Natural killer cell (primary cell): ENCODE data around the gene EVI5L. TPM values are rescaled to one million over a fixed set of nuclear protein-coding genes. Genes with fewer than 3 reads are reported as not detected.
A peak's percentile ranks its signal among the peaks of the same experiment; 100 is the strongest.

ENCODE experiments used
- ATAC-seq, 3 donors: fragments of 150-1000 bp in 2 of 3; fragments of 200-7000 bp in 1 of 3; cut with Tn5 transposase; 1 replicate in 1 of 3; 2 replicates in 2 of 3; pipeline ENCODE4 v1.10.0; 2021; ENCODE audit warnings: mild to moderate bottlenecking in 2 of 3, moderate library complexity in 2 of 3
- DNase-seq, 2 donors: peaks; one replicate each; pipeline versions ENCODE4 v3.0.0 to v3.0.0-alpha.2; 2013 to 2021; ENCODE audit warnings: mixed read lengths in 1 of 2
- H3K27ac ChIP-seq: one replicate; pipeline ENCODE4 v1.5.1; 2013; ENCODE audit warnings: mild to moderate bottlenecking, low read length
- H3K27me3 ChIP-seq: one replicate; pipeline ENCODE4 v1.6.1; 2013; ENCODE audit warnings: low read length; ENCODE audit not compliant: control insufficient read depth, insufficient read depth
- H3K36me3 ChIP-seq: one replicate; pipeline ENCODE4 v1.6.1; 2013; ENCODE audit warnings: low read length; ENCODE audit not compliant: control insufficient read depth, insufficient read depth
- H3K4me1 ChIP-seq: one replicate; pipeline ENCODE4 v1.6.1; 2013; ENCODE audit warnings: low read length; ENCODE audit not compliant: control insufficient read depth, insufficient read depth
- H3K4me3 ChIP-seq: one replicate; pipeline ENCODE4 v1.5.1; 2013; ENCODE audit warnings: low read length
- H3K9me3 ChIP-seq: one replicate; pipeline ENCODE4 v1.6.1; 2013; ENCODE audit warnings: low read length; ENCODE audit not compliant: control insufficient read depth, insufficient read depth
- H3K27ac Mint-ChIP-seq, 2 donors: one replicate each; pipeline ENCODE4 v1.8.0; 2022; ENCODE audit warnings: mild to moderate bottlenecking in 2 of 2, mixed read lengths in 2 of 2, moderate library complexity in 1 of 2
- H3K27me3 Mint-ChIP-seq, 2 donors: one replicate each; pipeline ENCODE4 v1.8.0; 2022; ENCODE audit warnings: low read depth in 2 of 2, mixed read lengths in 2 of 2
- H3K36me3 Mint-ChIP-seq: one replicate; pipeline ENCODE4 v1.8.0; 2022; ENCODE audit warnings: mixed read lengths
- H3K4me1 Mint-ChIP-seq, 2 donors: one replicate each; pipeline ENCODE4 v1.8.0; 2022; ENCODE audit warnings: mixed read lengths in 2 of 2
- H3K4me3 Mint-ChIP-seq: one replicate; pipeline ENCODE4 v1.8.0; 2022; ENCODE audit warnings: mild to moderate bottlenecking, moderate library complexity, mixed read lengths
- H3K9me3 Mint-ChIP-seq, 2 donors: one replicate each; pipeline ENCODE4 v1.8.0; 2022; ENCODE audit warnings: mixed read lengths in 2 of 2
- CTCF ChIP-seq: fragments of 200-600 bp; IDR thresholded peaks from one replicate; pipeline ENCODE4 v1.8.0; 2022; ENCODE audit warnings: antibody characterized with exemption
- WGBS: methylation state at CpG from one replicate; pipeline ENCODE4 v1.1.7; 2013; ENCODE audit warnings: missing lambda C conversion rate; ENCODE audit not compliant: insufficient coverage; 5-methylcytosine and 5-hydroxymethylcytosine counted together
- intact Hi-C: fragments of 100-400 bp; cut with micrococcal nuclease; formaldehyde crosslinking; loops from one replicate; pipeline ENCODE4 v1.14.2; 2022
- total RNA-seq, 4 donors: library from RNA; stranded (reverse); fragments of 120-200 nt in 1 of 4; gene quantifications; one replicate each; pipeline versions ENCODE4 v1.2.3 to v1.2.4, GENCODE V29; 2013 to 2022

EVI5L gene
- total RNA-seq, 3 donors from 2014 or later (not counting 1 experiment from before 2014, with no cell fraction given), result 9.6 to 13.5 (median 11.3) TPM

- H3K27ac ChIP-seq, result no peak overlapping the region
- H3K4me3 ChIP-seq, result no peak overlapping the region
- Mint-ChIP-seq H3K27ac (no peak overlapping the region), H3K36me3 (no peaks in the 10 kb centered on the region), H3K27me3 (peaks cover 9 to 21% of the 10 kb centered on the region in 2 donors), H3K9me3 (no peaks in the 10 kb centered on the region), H3K4me1 (peaks cover 0 to 19% of the 10 kb centered on the region in 2 donors), H3K4me3 (peak overlapping the region; percentile 50)
- WGBS, result 40% methylated on average over 10 of the region's 10 CpGs
- H3K36me3 ChIP-seq, result no peaks in the 10 kb centered on the region
- no peak for TF ChIP-seq CTCF
- DNase-seq (peak in 1 of 2 donors; percentile 52), ATAC-seq (no peak)
- intact Hi-C loops, result no loop called here
- peaks cover 36% of the 10 kb centered on the region for H3K4me1 ChIP-seq
- peaks cover 24% of the 10 kb centered on the region for H3K27me3 ChIP-seq
- H3K9me3 ChIP-seq, result peaks cover 4% of the 10 kb centered on the region
These were observed 35.4 kb downstream of the EVI5L start for GRCh38 chr19:7865262-7865911.

- no peak for DNase-seq
- Histone ChIP-seq H3K36me3 (no peaks in the 10 kb centered on the region), H3K4me3 (no peak overlapping the region), H3K4me1 (peaks cover 41% of the 10 kb centered on the region), H3K9me3 (peaks cover 4% of the 10 kb centered on the region), H3K27me3 (peaks cover 13% of the 10 kb centered on the region), H3K27ac (no peak overlapping the region)
- intact Hi-C loops, result no loop called here
- Mint-ChIP-seq H3K4me3 (no peak overlapping the region), H3K36me3 (no peaks in the 10 kb centered on the region), H3K27me3 (peaks cover 9 to 25% of the 10 kb centered on the region in 2 donors), H3K27ac (no peak overlapping the region), H3K4me1 (peaks cover 7 to 25% of the 10 kb centered on the region in 2 donors), H3K9me3 (no peaks in the 10 kb centered on the region)
- no peak for ATAC-seq
- WGBS, result 89% methylated on average over 12 of the region's 12 CpGs
- TF ChIP-seq CTCF, result no peak
These were observed 36.5 kb downstream of the EVI5L start for GRCh38 chr19:7866399-7867091.

GRCh38 chr19:7867092-7867844, 37.2 kb downstream of the EVI5L start:
- peaks cover 14% of the 10 kb centered on the region for H3K27me3 ChIP-seq
- H3K4me1 ChIP-seq, result peaks cover 41% of the 10 kb centered on the region

More at GRCh38 chr19:7867092-7867844, 37.2 kb downstream of the EVI5L start:
- Mint-ChIP-seq H3K27ac (no peak overlapping the region), H3K4me3 (no peak overlapping the region), H3K9me3 (no peaks in the 10 kb centered on the region), H3K4me1 (peaks cover 12 to 31% of the 10 kb centered on the region in 2 donors), H3K36me3 (no peaks in the 10 kb centered on the region), H3K27me3 (peaks cover 9 to 32% of the 10 kb centered on the region in 2 donors)
- TF ChIP-seq CTCF, result no peak
- intact Hi-C loops, result no loop called here
- Histone ChIP-seq H3K4me3 (no peak overlapping the region), H3K9me3 (peaks cover 4% of the 10 kb centered on the region), H3K36me3 (no peaks in the 10 kb centered on the region), H3K27ac (no peak overlapping the region)
- 94% methylated on average over 9 of the region's 9 CpGs for WGBS
- ATAC-seq, result no peak
- DNase-seq, result no peak
